Measurements from ENCODE around the gene SDHD. TPM values are rescaled to one million over a fixed set of nuclear protein-coding genes. Genes with fewer than 3 reads are reported as not detected.

The SDHD gene
- total and polyA plus RNA-seq, 2 donors (not counting 3 experiments of a cell fraction or from before 2014, with no cell fraction given) = 72.3 to 169 TPM

DNA sequence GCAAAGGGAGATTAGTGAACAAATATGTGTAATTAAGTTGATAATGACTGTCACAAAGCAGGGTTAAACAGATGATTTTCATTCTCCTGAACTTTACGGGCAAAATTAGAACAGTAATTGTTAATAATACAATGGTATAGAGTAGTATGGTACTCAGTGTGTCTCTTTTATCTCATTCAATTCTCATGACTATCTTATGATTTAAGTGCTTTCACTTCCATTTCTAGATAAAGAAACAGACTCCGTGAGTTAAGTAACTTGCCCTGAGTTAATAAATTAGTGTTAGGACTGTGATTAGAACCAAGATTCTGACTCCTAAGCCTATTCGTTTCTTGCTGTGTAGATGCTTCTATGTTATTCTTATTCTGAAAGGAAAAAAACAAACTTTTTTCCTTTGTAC is 34.9 kb upstream of the SDHD start:
- Histone ChIP-seq H3K79me2 (ENCODE audit: control insufficient read depth, insufficient read depth, low read length) (peaks cover 7% of the 10 kb centered on the region), H3K9ac (replicated peaks; ENCODE audit: extremely low read depth, insufficient read depth, low read length) (no peak overlapping the region), H3K9me1 (replicated peaks; ENCODE audit: control insufficient read depth, extremely low read depth, insufficient read depth, low read length) (no peaks in the 10 kb centered on the region), H3K4me1 (ENCODE audit: control insufficient read depth, extremely low read depth, insufficient read depth, low read length) (peaks cover 10% of the 10 kb centered on the region), H3K27me3 (ENCODE audit: control insufficient read depth in 2 of 2, insufficient read depth in 2 of 2, low read length in 2 of 2) (no peaks in the 10 kb centered on the region), H4K20me1 (replicated peaks; ENCODE audit: control insufficient read depth, extremely low read depth, insufficient read depth, low read length) (no peaks in the 10 kb centered on the region), H3K9me3 (replicated peaks; ENCODE audit: control insufficient read depth, insufficient read depth, low read length) (no peaks in the 10 kb centered on the region), H3K4me2 (ENCODE audit: insufficient read depth, low read length) (no peak overlapping the region), H3K36me3 (ENCODE audit: control insufficient read depth in 2 of 2, extremely low read depth in 1 of 2, insufficient read depth in 2 of 2, low read length in 2 of 2) (peaks cover 3 to 10% of the 10 kb centered on the region in 2 experiments), H3K4me3 (replicated peaks in 1 of 3; ENCODE audit: insufficient read depth in 1 of 3, low read depth in 1 of 3, low read length in 3 of 3) (no peak overlapping the region), H2AFZ (ENCODE audit: low read depth, low read length) (no peak overlapping the region), H3K27ac (ENCODE audit: insufficient read depth, low read depth, low read length) (no peak overlapping the region)
- POLR2A ChIA-PET = no interaction called here
- BruUV-seq (replicated peaks) = no TSS peak
- TF ChIP-seq POLR2AphosphoS5 (IDR thresholded peaks at IDR 0.05; ENCODE audit: insufficient read depth, low read depth, low read length) (no peak), MYC (IDR thresholded peaks at IDR 0.05; ENCODE audit: low read depth, low read length) (no peak), FOS (IDR thresholded peaks at IDR 0.05; ENCODE audit: borderline replicate concordance, insufficient read depth, low read length) (no peak), JUN (IDR thresholded peaks at IDR 0.05; ENCODE audit: borderline replicate concordance, insufficient read depth, insufficient read length, low read depth) (no peak), POLR2A (IDR thresholded peaks at IDR 0.05; ENCODE audit: low read depth, low read length) (no peak), GATA2 (IDR thresholded peaks at IDR 0.05; ENCODE audit: insufficient read depth, insufficient read length, low read depth, low read length) (no peak), EZH2 (IDR thresholded peaks at IDR 0.05; ENCODE audit: borderline replicate concordance, low read depth, low read length, severe bottlenecking) (no peak)
- TF ChIP-seq, protein P1, sequence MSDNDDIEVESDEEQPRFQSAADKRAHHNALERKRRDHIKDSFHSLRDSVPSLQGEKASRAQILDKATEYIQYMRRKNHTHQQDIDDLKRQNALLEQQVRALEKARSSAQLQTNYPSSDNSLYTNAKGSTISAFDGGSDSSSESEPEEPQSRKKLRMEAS (IDR thresholded peaks at IDR 0.05; ENCODE audit: insufficient read depth, insufficient read length) = no peak
- TF ChIP-seq, protein P2, sequence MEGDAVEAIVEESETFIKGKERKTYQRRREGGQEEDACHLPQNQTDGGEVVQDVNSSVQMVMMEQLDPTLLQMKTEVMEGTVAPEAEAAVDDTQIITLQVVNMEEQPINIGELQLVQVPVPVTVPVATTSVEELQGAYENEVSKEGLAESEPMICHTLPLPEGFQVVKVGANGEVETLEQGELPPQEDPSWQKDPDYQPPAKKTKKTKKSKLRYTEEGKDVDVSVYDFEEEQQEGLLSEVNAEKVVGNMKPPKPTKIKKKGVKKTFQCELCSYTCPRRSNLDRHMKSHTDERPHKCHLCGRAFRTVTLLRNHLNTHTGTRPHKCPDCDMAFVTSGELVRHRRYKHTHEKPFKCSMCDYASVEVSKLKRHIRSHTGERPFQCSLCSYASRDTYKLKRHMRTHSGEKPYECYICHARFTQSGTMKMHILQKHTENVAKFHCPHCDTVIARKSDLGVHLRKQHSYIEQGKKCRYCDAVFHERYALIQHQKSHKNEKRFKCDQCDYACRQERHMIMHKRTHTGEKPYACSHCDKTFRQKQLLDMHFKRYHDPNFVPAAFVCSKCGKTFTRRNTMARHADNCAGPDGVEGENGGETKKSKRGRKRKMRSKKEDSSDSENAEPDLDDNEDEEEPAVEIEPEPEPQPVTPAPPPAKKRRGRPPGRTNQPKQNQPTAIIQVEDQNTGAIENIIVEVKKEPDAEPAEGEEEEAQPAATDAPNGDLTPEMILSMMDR (IDR thresholded peaks at IDR 0.05; ENCODE audit: extremely low read depth in 1 of 2, insufficient read depth in 1 of 2, low read depth in 1 of 2, low read length in 2 of 2) = no peak
- FAIRE-seq = no peak
- CTCF ChIA-PET = no interaction called here
- dilution Hi-C loops (cut with MboI; ENCODE audit: extremely low pct_ligation_motif_present, low sequenced_read_pairs) = no loop called here
- no peak for DNase-seq (ENCODE audit: low read depth, low spot score)
- intact Hi-C loops (cut with micrococcal nuclease) = no loop called here
